ENCODE data around the gene ARMC9. TPM values are rescaled to one million over a fixed set of nuclear protein-coding genes. Genes with fewer than 3 reads are reported as not detected.

The ARMC9 gene
- total RNA-seq, 1 donor from 2014 or later: 40.8 TPM

- no peak for DNase-seq (ENCODE audit: low spot score, unreplicated experiment)
- TF ChIP-seq CTCF (IDR thresholded peaks at IDR 0.05; ENCODE audit: unreplicated experiment): no peak
- H3K4me1 Mint-ChIP-seq (ENCODE audit: low read depth): peaks cover 13% of the 10 kb centered on the region
- peaks cover 4% of the 10 kb centered on the region for H3K9me3 Mint-ChIP-seq (ENCODE audit: low read depth)
- no peak overlapping the region for H3K4me3 Mint-ChIP-seq (ENCODE audit: low read depth)
- peaks cover 4% of the 10 kb centered on the region for H3K36me3 Mint-ChIP-seq (ENCODE audit: insufficient read depth)
- no peak overlapping the region for H3K27ac Mint-ChIP-seq
- peaks cover 22% of the 10 kb centered on the region for H3K27me3 Mint-ChIP-seq
These were observed 181.9 kb downstream of the ARMC9 start for GRCh38 chr2:231380307-231380706.

GRCh38 chr2:231380991-231381847 is 182.8 kb downstream of the ARMC9 start:
- peaks cover 4% of the 10 kb centered on the region for H3K36me3 Mint-ChIP-seq (ENCODE audit: insufficient read depth)
- H3K9me3 Mint-ChIP-seq (ENCODE audit: low read depth): peaks cover 10% of the 10 kb centered on the region
- no peak overlapping the region for H3K27ac Mint-ChIP-seq
- no peak for DNase-seq (ENCODE audit: low spot score, unreplicated experiment)
- no peak for TF ChIP-seq CTCF (IDR thresholded peaks at IDR 0.05; ENCODE audit: unreplicated experiment)
- no peak overlapping the region for H3K4me3 Mint-ChIP-seq (ENCODE audit: low read depth)
- H3K27me3 Mint-ChIP-seq: peaks cover 14% of the 10 kb centered on the region
- peaks cover 13% of the 10 kb centered on the region for H3K4me1 Mint-ChIP-seq (ENCODE audit: low read depth)

- H3K27ac Mint-ChIP-seq: no peak overlapping the region
- H3K27me3 Mint-ChIP-seq: peaks cover 7% of the 10 kb centered on the region
- TF ChIP-seq CTCF (IDR thresholded peaks at IDR 0.05; ENCODE audit: unreplicated experiment): no peak
- no peak for DNase-seq (ENCODE audit: low spot score, unreplicated experiment)
- peaks cover 10% of the 10 kb centered on the region for H3K9me3 Mint-ChIP-seq (ENCODE audit: low read depth)
- peaks cover 11% of the 10 kb centered on the region for H3K4me1 Mint-ChIP-seq (ENCODE audit: low read depth)
- peaks cover 4% of the 10 kb centered on the region for H3K36me3 Mint-ChIP-seq (ENCODE audit: insufficient read depth)
- no peak overlapping the region for H3K4me3 Mint-ChIP-seq (ENCODE audit: low read depth)
These were observed 183.7 kb downstream of the ARMC9 start for GRCh38 chr2:231382116-231382515.

GRCh38 chr2:231383416-231384108 is 185.1 kb downstream of the ARMC9 start:
- Mint-ChIP-seq H3K4me1 (ENCODE audit: low read depth) (peaks cover 10% of the 10 kb centered on the region), H3K36me3 (ENCODE audit: insufficient read depth) (peaks cover 3% of the 10 kb centered on the region), H3K27ac (peak overlapping the region; percentile 67), H3K9me3 (ENCODE audit: low read depth) (peaks cover 10% of the 10 kb centered on the region), H3K27me3 (peaks cover 6% of the 10 kb centered on the region), H3K4me3 (ENCODE audit: low read depth) (no peak overlapping the region)
- TF ChIP-seq CTCF (IDR thresholded peaks at IDR 0.05; ENCODE audit: unreplicated experiment): no peak
- DNase-seq (ENCODE audit: low spot score, unreplicated experiment): no peak

GRCh38 chr2:231384109-231384435 is 185.6 kb downstream of the ARMC9 start:
- H3K4me1 Mint-ChIP-seq (ENCODE audit: low read depth): peaks cover 10% of the 10 kb centered on the region
- peaks cover 7% of the 10 kb centered on the region for H3K27me3 Mint-ChIP-seq
- peaks cover 10% of the 10 kb centered on the region for H3K9me3 Mint-ChIP-seq (ENCODE audit: low read depth)
- H3K36me3 Mint-ChIP-seq (ENCODE audit: insufficient read depth): peaks cover 3% of the 10 kb centered on the region
- no peak for TF ChIP-seq CTCF (IDR thresholded peaks at IDR 0.05; ENCODE audit: unreplicated experiment)
- DNase-seq (ENCODE audit: low spot score, unreplicated experiment): no peak
- no peak overlapping the region for H3K4me3 Mint-ChIP-seq (ENCODE audit: low read depth)
- H3K27ac Mint-ChIP-seq: no peak overlapping the region
